H1 (cell line): ENCODE measurements around the gene MICA. TPM values are rescaled to one million over a fixed set of nuclear protein-coding genes. Genes with fewer than 3 reads are reported as not detected.
A peak's percentile ranks its signal among the peaks of the same experiment; 100 is the strongest.

Source experiments
- CTCF ChIA-PET: fragments of 300-600 bp; sonication (Branson Sonifier 250); formaldehyde crosslinking; loops from one replicate; lab custom pipeline; 2021; ENCODE audit not compliant: partially characterized antibody; lab: Charles Lee
- POLR2A ChIA-PET: fragments of 300-600 bp; sonication (Branson Sonifier 250); formaldehyde crosslinking; loops from one replicate; lab custom pipeline; 2021; ENCODE audit warnings: inconsistent platforms; ENCODE audit not compliant: partially characterized antibody; lab: Charles Lee
- DNase-seq, 2 experiments: peaks; one replicate each; pipeline versions ENCODE4 v3.0.0 to v3.0.0-alpha.2; 2010 to 2022; ENCODE audit warnings: low spot score in 2 of 2, low read depth in 1 of 2, mixed read lengths in 1 of 2
- FAIRE-seq: peaks from 2 replicates; lab custom pipeline; 2011; peaks lifted over from hg19 to GRCh38; lab: Jason Lieb, UNC
- H2AFZ ChIP-seq: 2 replicates; pipeline ENCODE4 v1.8.1; 2012; ENCODE audit warnings: low read length, inconsistent platforms
- H2AK5ac ChIP-seq: 2 replicates; pipeline ENCODE4 v1.6.1; 2013; ENCODE audit warnings: low read depth, low read length
- H2BK120ac ChIP-seq: replicated peaks from 2 replicates; pipeline ENCODE3; 2013; ENCODE audit warnings: low read depth, low read length, inconsistent platforms
- H2BK12ac ChIP-seq: 2 replicates; pipeline ENCODE4 v1.6.1; 2013; ENCODE audit warnings: low read depth, low read length
- H2BK15ac ChIP-seq: 2 replicates; pipeline ENCODE4 v1.6.1; 2013; ENCODE audit warnings: low read length
- H2BK20ac ChIP-seq: 2 replicates; pipeline ENCODE4 v1.6.1; 2013; ENCODE audit warnings: low read length
- H2BK5ac ChIP-seq: 2 replicates; pipeline ENCODE4 v1.6.1; 2013; ENCODE audit warnings: low read depth, low read length
- H3K14ac ChIP-seq: 2 replicates; pipeline ENCODE4 v1.6.1; 2013; ENCODE audit warnings: inconsistent platforms; ENCODE audit not compliant: insufficient read length
- H3K18ac ChIP-seq: 2 replicates; pipeline ENCODE4 v1.6.1; 2013; ENCODE audit warnings: low read length; ENCODE audit errors: extremely low read depth
- H3K23ac ChIP-seq: 2 replicates; pipeline ENCODE4 v1.6.1; 2013; ENCODE audit warnings: inconsistent platforms; ENCODE audit not compliant: insufficient read length
- H3K23me2 ChIP-seq: 2 replicates; pipeline ENCODE4 v1.6.1; 2013; ENCODE audit warnings: low read depth, low read length
- H3K27ac ChIP-seq: 2 replicates; pipeline ENCODE4 v1.6.1; 2011; ENCODE audit warnings: low read depth, low read length, inconsistent platforms
- H3K27me3 ChIP-seq, 4 experiments: replicated peaks in 1 of 4; 1 replicate in 1 of 4; 2 replicates in 3 of 4; pipeline versions ENCODE4 v1.6.1 to v1.8.1; 2011 to 2013; ENCODE audit warnings: low read length in 3 of 4, mild to moderate bottlenecking in 3 of 4, inconsistent platforms in 2 of 4, mixed read lengths in 2 of 4, moderate library complexity in 1 of 4; ENCODE audit not compliant: control insufficient read depth in 3 of 4, insufficient read depth in 3 of 4; ENCODE audit errors: extremely low read depth in 1 of 4
- H3K36me3 ChIP-seq, 4 experiments: 2 replicates each; pipeline versions ENCODE4 v1.6.1 to v1.8.1; 2011 to 2013; ENCODE audit warnings: mild to moderate bottlenecking in 4 of 4, low read length in 3 of 4, moderate library complexity in 2 of 4, control low read depth in 1 of 4, inconsistent platforms in 1 of 4; ENCODE audit not compliant: insufficient read depth in 4 of 4, control insufficient read depth in 2 of 4
- H3K4ac ChIP-seq: replicated peaks from 2 replicates; pipeline ENCODE3; 2013; ENCODE audit warnings: low read length, low read depth, mixed read lengths, inconsistent platforms; ENCODE audit not compliant: insufficient read length
- H3K4me1 ChIP-seq, 4 experiments: replicated peaks in 1 of 4; 1 replicate in 1 of 4; 2 replicates in 3 of 4; pipeline versions ENCODE4 v1.6.1 to v1.8.1; 2011 to 2013; ENCODE audit warnings: low read length in 3 of 4, inconsistent platforms in 2 of 4, mixed read lengths in 1 of 4; ENCODE audit not compliant: insufficient read depth in 4 of 4, control insufficient read depth in 3 of 4
- H3K4me2 ChIP-seq, 2 experiments: 2 replicates each; pipeline versions ENCODE4 v1.6.1 to v1.8.1; 2011 to 2013; ENCODE audit warnings: low read depth in 2 of 2, low read length in 2 of 2, control low read depth in 1 of 2, inconsistent platforms in 1 of 2, mild to moderate bottlenecking in 1 of 2; ENCODE audit not compliant: insufficient read depth in 1 of 2
- H3K4me3 ChIP-seq, 4 experiments: fragments of 200-600, 300-600 bp in 1 of 4; sonication (generic), shearing (Covaris generic), sonication (Bioruptor Twin) in 1 of 4; 2 replicates each; pipeline versions ENCODE4 v1.5.1 to v1.8.1; 2011 to 2016; ENCODE audit warnings: low read length in 4 of 4, low read depth in 3 of 4, control low read depth in 2 of 4, inconsistent platforms in 2 of 4, mild to moderate bottlenecking in 2 of 4, mixed read lengths in 1 of 4, moderate library complexity in 1 of 4; ENCODE audit not compliant: insufficient read depth in 2 of 4; ENCODE audit errors: extremely low read depth in 1 of 4
- H3K56ac ChIP-seq: replicated peaks from 2 replicates; pipeline ENCODE3; 2013; ENCODE audit warnings: low read depth, mild to moderate bottlenecking, mixed read lengths, low read length, inconsistent platforms; ENCODE audit not compliant: insufficient read length
- H3K79me1 ChIP-seq: 2 replicates; pipeline ENCODE4 v1.6.1; 2013; ENCODE audit warnings: low read depth, low read length, control low read depth
- H3K79me2 ChIP-seq, 2 experiments: 2 replicates each; pipeline versions ENCODE4 v1.6.1 to v1.8.1; 2012 to 2013; ENCODE audit warnings: low read length in 2 of 2, mild to moderate bottlenecking in 2 of 2, inconsistent platforms in 1 of 2; ENCODE audit not compliant: insufficient read depth in 2 of 2, control insufficient read depth in 1 of 2
- H3K9ac ChIP-seq, 4 experiments: replicated peaks in 1 of 4; 1 replicate in 1 of 4; 2 replicates in 3 of 4; pipeline versions ENCODE4 v1.6.1 to v1.8.1; 2011 to 2013; ENCODE audit warnings: low read depth in 3 of 4, low read length in 3 of 4, control low read depth in 2 of 4, mild to moderate bottlenecking in 2 of 4, moderate library complexity in 2 of 4, inconsistent platforms in 1 of 4; ENCODE audit errors: extremely low read depth in 1 of 4
- H3K9me3 ChIP-seq, 2 experiments: 2 replicates each; pipeline versions ENCODE4 v1.6.1 to v1.8.1; 2012 to 2013; ENCODE audit warnings: mild to moderate bottlenecking in 2 of 2, moderate library complexity in 2 of 2, control low read depth in 1 of 2, inconsistent platforms in 1 of 2, low read depth in 1 of 2, low read length in 1 of 2, mixed read lengths in 1 of 2; ENCODE audit not compliant: insufficient read depth in 2 of 2
- H4K20me1 ChIP-seq, 2 experiments: replicated peaks in 1 of 2; 2 replicates each; pipeline versions ENCODE3 to v1.8.1; 2011 to 2013; ENCODE audit warnings: inconsistent platforms in 2 of 2, low read length in 2 of 2, mild to moderate bottlenecking in 1 of 2; ENCODE audit not compliant: insufficient read depth in 2 of 2, control insufficient read depth in 1 of 2
- H4K5ac ChIP-seq: 2 replicates; pipeline ENCODE4 v1.6.1; 2013; ENCODE audit warnings: low read length, low read depth, mixed read lengths, inconsistent platforms; ENCODE audit not compliant: insufficient read length
- H4K8ac ChIP-seq: 2 replicates; pipeline ENCODE4 v1.8.0; 2013; ENCODE audit warnings: mild to moderate bottlenecking, moderate library complexity, low read length, inconsistent platforms; ENCODE audit not compliant: insufficient read depth; ENCODE audit errors: extremely low read depth
- H4K91ac ChIP-seq: replicated peaks from 2 replicates; pipeline ENCODE3; 2013; ENCODE audit warnings: low read length, mixed read lengths, inconsistent platforms; ENCODE audit not compliant: insufficient read length
- GABPA ChIP-seq: IDR thresholded peaks from 2 replicates; pipeline ENCODE4 v1.6.1; 2011; ENCODE audit warnings: mild to moderate bottlenecking, low read length, moderate library complexity, borderline replicate concordance; ENCODE audit not compliant: insufficient read depth
- JUN ChIP-seq: IDR thresholded peaks from 2 replicates; pipeline ENCODE4 v1.6.1; 2011; ENCODE audit warnings: low read depth, mild to moderate bottlenecking, improper control_type of control experiment, low read length
- KDM4A ChIP-seq: IDR thresholded peaks from one replicate; pipeline ENCODE4 v1.7.1; 2012; ENCODE audit warnings: low read depth, mild to moderate bottlenecking, moderate library complexity, low read length, inconsistent platforms; ENCODE audit not compliant: severe bottlenecking
- MAX ChIP-seq: IDR thresholded peaks from 2 replicates; pipeline ENCODE4 v1.6.1; 2012; ENCODE audit warnings: inconsistent platforms
- SIN3A ChIP-seq, 2 experiments: IDR thresholded peaks in 1 of 2; conservative IDR thresholded peaks in 1 of 2; 2 replicates each; pipeline ENCODE4 v1.6.1; 2011 to 2012; ENCODE audit warnings: low read length in 2 of 2, improper control_type of control experiment in 1 of 2, low read depth in 1 of 2, mild to moderate bottlenecking in 1 of 2
- TAF1 ChIP-seq: IDR thresholded peaks from 2 replicates; pipeline ENCODE4 v1.6.1; 2011; ENCODE audit warnings: mild to moderate bottlenecking, low read depth, low read length
- TBP ChIP-seq: IDR thresholded peaks from 2 replicates; pipeline ENCODE4 v1.6.1; 2011; ENCODE audit warnings: low read depth, low read length, improper control_type of control experiment
- WGBS, 2 experiments: shearing (Covaris generic) in 1 of 2; methylation state at CpG; one replicate each; pipeline versions ENCODE4 v1.1.6 to v1.1.7; 2013 to 2015; ENCODE audit warnings: low lambda C conversion rate in 2 of 2, mixed read lengths in 2 of 2, inconsistent platforms in 1 of 2, low coverage in 1 of 2, missing lambda C conversion rate in 1 of 2; ENCODE audit not compliant: insufficient replicate concordance in 2 of 2, insufficient coverage in 1 of 2, insufficient read length in 1 of 2; ENCODE audit errors: extremely low coverage in 1 of 2, missing lambda C conversion rate in 1 of 2; 5-methylcytosine and 5-hydroxymethylcytosine counted together
- polyA plus RNA-seq, 7 experiments: library from polyadenylated mRNA; depleted of rRNA in 3 of 7; stranded (reverse) in 5 of 7; unstranded in 2 of 7; fragments of >200 nt in 5 of 7; fragments of 200-250 nt in 2 of 7; gene quantifications; 1 replicate in 5 of 7; 2 replicates in 1 of 7; 4 replicates in 1 of 7; pipeline versions ENCODE4 v1.2.1 to v1.2.3, GENCODE V29; 2011 to 2013; ENCODE audit warnings: missing spikeins in 2 of 7, mixed read lengths in 2 of 7
- total RNA-seq: library from RNA; stranded (reverse); fragmentation: NEBNext Ultra II Directional; extraction: Animal tissue kit (Norgen Biotek cat#: 25700); gene quantifications from 2 replicates; pipeline ENCODE4 v1.2.1, GENCODE V29; 2021
- TF ChIP-seq, protein P1 (sequence below): IDR thresholded peaks from 2 replicates; pipeline ENCODE4 v1.6.1; 2012; ENCODE audit warnings: low read length, inconsistent platforms

The MICA gene
- total and polyA plus RNA-seq, 2 of the 8 experiments (the other 6 are each of a cell fraction or from before 2014, with no cell fraction given), result 12.5 to 16.3 TPM

- FAIRE-seq (peak; percentile 95), DNase-seq (peak; percentile 86 to 91)
- no peak overlapping the region for H2BK5ac ChIP-seq
- H3K36me3 ChIP-seq, result no peaks in the 10 kb centered on the region
- H3K9me3 ChIP-seq, result no peaks in the 10 kb centered on the region
- 14% methylated on average over 24 of the region's 30 CpGs; no CpG with 5 or more reads in 1 of the 2 experiments for WGBS, 2 experiments
- H4K91ac ChIP-seq, result peak overlapping the region; percentile 69
- H3K4me2 ChIP-seq, result peak overlapping the region in 1 of 2 experiments; percentile 67; a peak in 3 of 4 replicates
- H2BK12ac ChIP-seq, result peak overlapping the region; percentile 1; the same call in 1 of the 2 replicates
- ChIA-PET POLR2A (interaction anchor here (0.6 to 1.7 kb wide), 8 partner anchors 56 to 238 kb away, joined by 3 to 9 read pairs (median 4); no protein-coding TSS in a partner anchor), CTCF (interaction anchor here (0.6 to 7.8 kb wide), 44 partner anchors 9 to 435 kb away, joined by 3 to 103 read pairs (median 4); partner anchors contain the start of gene PSORS1C2)
- H3K4me3 ChIP-seq, result peak overlapping the region in 2 of 4 experiments; percentile 30 to 45; a peak in 4 of 8 replicates
- no peaks in the 10 kb centered on the region for H3K23me2 ChIP-seq
- no peak overlapping the region for H3K4ac ChIP-seq
- H3K18ac ChIP-seq, result no peak overlapping the region
- no peak overlapping the region for H3K9ac ChIP-seq
- H3K27ac ChIP-seq, result no peak overlapping the region
- H2BK20ac ChIP-seq, result no peak overlapping the region
- H3K79me2 ChIP-seq, result no peaks in the 10 kb centered on the region
- H3K79me1 ChIP-seq, result no peaks in the 10 kb centered on the region
- H4K8ac ChIP-seq, result peak overlapping the region; percentile 82; the same call in 1 of the 2 replicates
- H2BK15ac ChIP-seq, result no peak overlapping the region
- H3K4me1 ChIP-seq, result no peaks in the 10 kb centered on the region; a peak in 1 of 7 replicates
- H2AFZ ChIP-seq, result peak overlapping the region; percentile 97
- no peak overlapping the region for H3K23ac ChIP-seq
- no peak overlapping the region for H4K5ac ChIP-seq
- no peak overlapping the region for H2BK120ac ChIP-seq
- no peaks in the 10 kb centered on the region; a peak in 2 of 7 replicates for H3K27me3 ChIP-seq
- no peaks in the 10 kb centered on the region for H4K20me1 ChIP-seq
- H3K14ac ChIP-seq, result no peak overlapping the region
- no peak overlapping the region for H3K56ac ChIP-seq
- H2AK5ac ChIP-seq, result no peak overlapping the region
- TF ChIP-seq KDM4A, result peak; percentile 78
- TF ChIP-seq, protein P1, sequence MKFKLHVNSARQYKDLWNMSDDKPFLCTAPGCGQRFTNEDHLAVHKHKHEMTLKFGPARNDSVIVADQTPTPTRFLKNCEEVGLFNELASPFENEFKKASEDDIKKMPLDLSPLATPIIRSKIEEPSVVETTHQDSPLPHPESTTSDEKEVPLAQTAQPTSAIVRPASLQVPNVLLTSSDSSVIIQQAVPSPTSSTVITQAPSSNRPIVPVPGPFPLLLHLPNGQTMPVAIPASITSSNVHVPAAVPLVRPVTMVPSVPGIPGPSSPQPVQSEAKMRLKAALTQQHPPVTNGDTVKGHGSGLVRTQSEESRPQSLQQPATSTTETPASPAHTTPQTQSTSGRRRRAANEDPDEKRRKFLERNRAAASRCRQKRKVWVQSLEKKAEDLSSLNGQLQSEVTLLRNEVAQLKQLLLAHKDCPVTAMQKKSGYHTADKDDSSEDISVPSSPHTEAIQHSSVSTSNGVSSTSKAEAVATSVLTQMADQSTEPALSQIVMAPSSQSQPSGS, result 0 out of 2 replicates have a peak, but pooled peaks have one; percentile 45
- TF ChIP-seq SIN3A (conservative IDR thresholded peaks at IDR 0.05 in 1 of 2, IDR thresholded peaks at IDR 0.05 in 1 of 2; ENCODE audit: low read depth in 1 of 2, low read length in 2 of 2), result peak in 1 of 2 experiments; percentile 84; a peak in 2 of 4 replicates
- no peak for TF ChIP-seq JUN
- 0 out of 2 replicates have a peak, but pooled peaks have one; percentile 24 for TF ChIP-seq TAF1
- TF ChIP-seq GABPA, result peak; percentile 52; the same call in 1 of the 2 replicates
- peak; percentile 46; the same call in 1 of the 2 replicates for TF ChIP-seq MAX
- peak; percentile 71; the same call in 1 of the 2 replicates for TF ChIP-seq TBP
These were observed 36.5 kb upstream of the MICA start for GRCh38 chr6:31366693-31367470.
